Keratinocyte (primary cell): ENCODE measurements around the gene OGG1.

Experiments used
- CTCF ChIP-seq, 3 experiments: IDR thresholded peaks in 1 of 3; conservative IDR thresholded peaks in 1 of 3; optimal IDR thresholded peaks in 1 of 3; 2 replicates in 2 of 3; 3 replicates in 1 of 3; pipeline versions ENCODE3 to v1.5.1; 2011; ENCODE audit warnings: low read length in 3 of 3, mild to moderate bottlenecking in 3 of 3, moderate library complexity in 2 of 3, control low read depth in 1 of 3, inconsistent platforms in 1 of 3; ENCODE audit not compliant: insufficient read depth in 2 of 3; ENCODE audit errors: extremely low read depth in 1 of 3
- EZH2 ChIP-seq: IDR thresholded peaks from one replicate; pipeline ENCODE4 v1.6.1; 2012; ENCODE audit warnings: inconsistent platforms, mild to moderate bottlenecking, low read length, moderate library complexity

- TF ChIP-seq CTCF (optimal IDR thresholded peaks at IDR 0.05 in 1 of 3, IDR thresholded peaks at IDR 0.05 in 1 of 3, conservative IDR thresholded peaks at IDR 0.05 in 1 of 3; ENCODE audit: extremely low read depth in 1 of 3, insufficient read depth in 2 of 3, low read length in 3 of 3) (no peak), EZH2 (no peak)
Observed at GRCh38 chr3:9710174-9710739, 39.5 kb upstream of the OGG1 start.
